HL-60 (cell line): ENCODE results near the gene CMTM1.

ENCODE experiments used
- GABPA ChIP-seq: IDR thresholded peaks from 2 replicates; pipeline ENCODE4 v1.6.1; 2012; ENCODE audit warnings: low read depth
- POLR2AphosphoS5 ChIP-seq: IDR thresholded peaks from 2 replicates; pipeline ENCODE4 v1.6.1; 2012; ENCODE audit warnings: low read depth
- REST ChIP-seq: IDR thresholded peaks from 2 replicates; pipeline ENCODE4 v1.6.1; 2012; ENCODE audit warnings: low read depth; ENCODE audit not compliant: insufficient replicate concordance
- TF ChIP-seq, protein P1 (sequence below): IDR thresholded peaks from one replicate; pipeline ENCODE4 v1.5.1; 2011; ENCODE audit warnings: low read length, control low read depth, inconsistent platforms; ENCODE audit not compliant: insufficient read depth

DNA sequence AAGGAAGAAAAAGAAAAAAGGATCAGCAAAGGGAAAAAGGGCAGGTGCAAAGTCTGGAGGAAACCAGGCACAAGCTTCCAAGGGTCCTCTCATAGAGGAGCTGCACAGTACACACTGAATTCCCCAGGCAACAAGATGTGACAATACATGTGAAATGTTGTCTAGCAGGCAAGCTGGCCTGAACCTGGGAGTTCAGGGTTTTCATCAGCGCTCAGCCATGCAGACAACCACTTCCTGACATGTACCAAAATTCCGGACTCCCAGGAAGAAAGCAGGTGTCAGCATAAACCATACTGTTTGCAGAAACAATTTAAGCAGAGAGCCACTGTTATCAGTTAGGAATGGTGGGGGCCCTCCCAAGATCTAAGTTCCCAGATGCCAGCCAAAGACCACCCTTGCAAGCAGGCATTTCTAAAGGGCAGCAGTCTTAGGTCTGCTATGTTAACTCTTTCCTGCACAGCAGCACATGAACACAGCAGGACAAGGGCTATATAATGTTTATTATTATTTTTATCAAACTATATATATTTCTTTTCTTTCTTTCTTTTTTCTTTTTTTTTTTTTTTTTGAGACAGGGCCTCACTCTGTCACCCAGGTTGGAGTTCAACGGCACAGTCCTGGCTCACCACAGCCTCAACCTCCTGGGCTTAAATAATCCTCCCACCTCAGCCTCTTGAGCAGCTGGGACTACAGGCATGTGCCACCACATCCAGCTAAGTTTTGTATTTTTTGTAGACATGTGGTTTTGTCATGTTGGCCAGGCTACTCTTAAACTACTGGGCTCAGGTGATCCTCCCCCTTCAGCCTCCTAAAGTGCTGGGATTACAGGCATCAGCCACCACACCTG, 26.4 kb upstream of the CMTM1 start:
- TF ChIP-seq, protein P1, sequence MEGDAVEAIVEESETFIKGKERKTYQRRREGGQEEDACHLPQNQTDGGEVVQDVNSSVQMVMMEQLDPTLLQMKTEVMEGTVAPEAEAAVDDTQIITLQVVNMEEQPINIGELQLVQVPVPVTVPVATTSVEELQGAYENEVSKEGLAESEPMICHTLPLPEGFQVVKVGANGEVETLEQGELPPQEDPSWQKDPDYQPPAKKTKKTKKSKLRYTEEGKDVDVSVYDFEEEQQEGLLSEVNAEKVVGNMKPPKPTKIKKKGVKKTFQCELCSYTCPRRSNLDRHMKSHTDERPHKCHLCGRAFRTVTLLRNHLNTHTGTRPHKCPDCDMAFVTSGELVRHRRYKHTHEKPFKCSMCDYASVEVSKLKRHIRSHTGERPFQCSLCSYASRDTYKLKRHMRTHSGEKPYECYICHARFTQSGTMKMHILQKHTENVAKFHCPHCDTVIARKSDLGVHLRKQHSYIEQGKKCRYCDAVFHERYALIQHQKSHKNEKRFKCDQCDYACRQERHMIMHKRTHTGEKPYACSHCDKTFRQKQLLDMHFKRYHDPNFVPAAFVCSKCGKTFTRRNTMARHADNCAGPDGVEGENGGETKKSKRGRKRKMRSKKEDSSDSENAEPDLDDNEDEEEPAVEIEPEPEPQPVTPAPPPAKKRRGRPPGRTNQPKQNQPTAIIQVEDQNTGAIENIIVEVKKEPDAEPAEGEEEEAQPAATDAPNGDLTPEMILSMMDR: no peak
- TF ChIP-seq REST: no peak
- TF ChIP-seq GABPA: no peak
- no peak for TF ChIP-seq POLR2AphosphoS5
